GM08714 (cell line): Measurements from ENCODE around the gene CBLC.

ENCODE experiments used
- H3K4me3 ChIP-seq: fragments of 200-500 bp; sonication (Bioruptor generic); 2 replicates; pipeline ENCODE4 v1.5.1; 2014; ENCODE audit warnings: mild to moderate bottlenecking, low read length, inconsistent platforms
- ZNF274 ChIP-seq: IDR thresholded peaks from 2 replicates; pipeline ENCODE4 v1.6.1; 2012; ENCODE audit warnings: mild to moderate bottlenecking, low read depth, low read length

The CBLC gene

GRCh38 chr19:44789943-44790483, 12.3 kb downstream of the CBLC start:
- H3K4me3 ChIP-seq = no peak overlapping the region

GRCh38 chr19:44792281-44792680, 14.6 kb downstream of the CBLC start:
- no peak overlapping the region for H3K4me3 ChIP-seq
- no peak for TF ChIP-seq ZNF274

More at GRCh38 chr19:44789943-44790483, 12.3 kb downstream of the CBLC start:
- TF ChIP-seq ZNF274 = no peak

- no peak overlapping the region for H3K4me3 ChIP-seq
- TF ChIP-seq ZNF274 = no peak
These were observed 16.9 kb downstream of the CBLC start for GRCh38 chr19:44794610-44795009.

- no peak overlapping the region for H3K4me3 ChIP-seq
- TF ChIP-seq ZNF274 = no peak
These were observed 17.8 kb downstream of the CBLC start for GRCh38 chr19:44795398-44795987.

GRCh38 chr19:44796701-44797115, 19.0 kb downstream of the CBLC start:
- H3K4me3 ChIP-seq = no peak overlapping the region
- no peak for TF ChIP-seq ZNF274

GRCh38 chr19:44799627-44800346, 22.1 kb downstream of the CBLC start:
- no peak overlapping the region for H3K4me3 ChIP-seq
- TF ChIP-seq ZNF274 = no peak

- no peak overlapping the region for H3K4me3 ChIP-seq
- no peak for TF ChIP-seq ZNF274
These were observed 22.8 kb downstream of the CBLC start for GRCh38 chr19:44800461-44800860.

- no peak for TF ChIP-seq ZNF274
- H3K4me3 ChIP-seq = no peak overlapping the region
These were observed 26.0 kb downstream of the CBLC start for GRCh38 chr19:44803442-44804428.

- no peak for TF ChIP-seq ZNF274
- H3K4me3 ChIP-seq = no peak overlapping the region
These were observed 28.6 kb downstream of the CBLC start for GRCh38 chr19:44806291-44806690.

GRCh38 chr19:44807162-44807561, 29.5 kb downstream of the CBLC start:
- TF ChIP-seq ZNF274 = no peak
- H3K4me3 ChIP-seq = no peak overlapping the region

- H3K4me3 ChIP-seq = no peak overlapping the region
- TF ChIP-seq ZNF274 = no peak
These were observed 30.2 kb downstream of the CBLC start for GRCh38 chr19:44807652-44808462.

- no peak for TF ChIP-seq ZNF274
- no peak within 1 kb of the TSS for H3K4me3 ChIP-seq
These were observed 31.0 kb downstream of the CBLC start, which contains the start of gene BCAM for GRCh38 chr19:44808463-44809371. Gene BCAM, plus strand, starts transcription at chr19:44809103. Its CDS starts 22 bp downstream, at chr19:44809125.
